Sciatic nerve (tissue), 2 donors: ENCODE results near the gene GINS2. TPM values are rescaled to one million over a fixed set of nuclear protein-coding genes. Genes with fewer than 3 reads are reported as not detected.

ENCODE experiments used
- ATAC-seq: fragments of 200-7000 bp; cut with Tn5 transposase; one replicate; pipeline ENCODE4 v1.9.1; 2020; ENCODE audit warnings: mild to moderate bottlenecking, moderate library complexity
- DNase-seq: peaks from one replicate; pipeline ENCODE4 v3.0.0-alpha.2; 2020; ENCODE audit warnings: low spot score
- intact Hi-C: fragments of 100-400 bp; cut with DNase I; formaldehyde crosslinking; loops from one replicate; pipeline ENCODE4 v1.14.2; 2022
- total RNA-seq: library from RNA; stranded (reverse); fragmentation: NEBNext Ultra II Directional; extraction: Animal tissue kit (Norgen Biotek cat#: 25700); gene quantifications from one replicate; pipeline ENCODE4 v1.2.1, GENCODE V29; 2021
- donor health status: DM: no; HTN: no; CAD: no.
- donor health status: DM: no; HTN: no; CAD: no.

GINS2 gene
- total RNA-seq, 1 donor from 2014 or later: 1.3 TPM

DNA sequence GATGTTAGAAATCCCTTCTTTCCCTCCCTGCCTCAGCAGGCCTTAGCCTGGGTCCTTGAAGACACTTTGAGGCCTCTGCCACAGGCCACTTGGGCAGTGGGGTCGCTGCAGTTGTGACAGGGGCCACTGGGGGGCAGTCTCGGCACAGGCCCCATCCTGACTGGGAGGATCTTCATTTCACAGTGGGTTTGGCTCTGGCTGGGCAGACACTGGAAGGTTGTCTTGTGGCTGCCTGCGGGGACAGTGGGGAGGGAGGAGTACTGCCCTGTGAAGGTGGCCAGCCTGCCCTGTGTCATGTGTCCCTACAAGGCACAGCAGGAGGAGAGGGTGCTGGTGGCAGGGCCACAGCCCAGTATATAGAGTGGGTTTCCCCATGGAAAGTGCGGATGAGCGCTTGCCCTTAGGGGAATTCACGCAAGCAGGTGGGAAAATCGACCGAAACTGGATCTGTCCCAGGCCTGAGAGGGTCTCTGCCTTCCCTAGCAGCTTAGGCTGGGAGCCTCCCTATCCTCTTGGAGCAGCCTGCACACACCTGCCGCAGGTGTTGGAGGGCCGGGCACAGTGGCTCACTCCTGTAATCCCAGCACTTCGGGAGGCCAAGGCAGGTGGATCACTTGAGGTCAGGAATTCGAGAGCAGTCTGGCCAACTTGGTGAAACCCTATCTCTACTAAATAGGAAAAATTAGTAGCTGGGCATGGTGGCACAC, 28.8 kb downstream of the GINS2 start:
- peak; percentile 74 for DNase-seq
- intact Hi-C loops: no loop called here
- ATAC-seq: peak; percentile 38

DNA sequence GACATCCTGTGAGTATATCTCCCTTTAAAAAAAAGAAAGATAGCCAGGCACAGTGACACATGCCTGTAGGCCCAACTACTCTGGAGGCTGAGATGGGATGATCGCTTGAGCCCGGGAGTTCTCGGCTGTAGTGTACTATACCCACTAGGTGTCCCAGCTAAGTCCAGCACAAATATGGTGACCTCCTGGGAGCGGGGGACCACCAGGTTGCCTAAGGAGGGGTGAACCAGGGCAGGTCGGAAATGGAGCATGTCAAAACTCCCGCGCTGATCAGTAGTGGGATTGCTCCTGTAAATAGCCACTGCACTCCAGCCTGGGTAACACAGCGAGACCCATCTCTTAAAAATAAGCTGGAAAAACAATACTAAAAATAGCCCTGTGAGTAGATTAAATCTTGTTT, 29.4 kb downstream of the GINS2 start:
- ATAC-seq (no peak), DNase-seq (peak; percentile 51)
- intact Hi-C loops: no loop called here

GRCh38 chr16:85658504-85659326, 30.0 kb downstream of the GINS2 start:
- intact Hi-C loops: no loop called here
- ATAC-seq: no peak
- DNase-seq: no peak

DNA sequence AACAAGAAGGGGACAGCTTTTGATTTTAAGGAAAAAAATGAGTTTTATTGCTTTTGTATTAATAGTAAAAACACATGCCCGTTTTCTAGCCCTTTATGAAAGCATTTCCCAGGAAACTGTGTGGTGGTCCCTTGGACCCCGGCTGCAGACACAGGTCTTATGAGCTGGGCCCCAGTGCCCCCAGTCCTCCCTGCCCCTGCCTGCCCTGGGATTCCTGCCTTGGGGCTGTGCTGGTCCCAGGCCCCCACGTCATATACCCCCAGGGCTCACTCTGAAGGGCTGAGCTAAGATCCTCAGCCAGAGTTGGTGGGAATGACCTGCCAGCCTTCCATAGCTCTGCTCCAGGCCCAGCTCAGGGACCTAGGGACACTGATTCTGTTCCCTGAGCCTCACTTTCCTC, 30.8 kb downstream of the GINS2 start:
- DNase-seq (no peak), ATAC-seq (no peak)
- intact Hi-C loops: no loop called here

DNA sequence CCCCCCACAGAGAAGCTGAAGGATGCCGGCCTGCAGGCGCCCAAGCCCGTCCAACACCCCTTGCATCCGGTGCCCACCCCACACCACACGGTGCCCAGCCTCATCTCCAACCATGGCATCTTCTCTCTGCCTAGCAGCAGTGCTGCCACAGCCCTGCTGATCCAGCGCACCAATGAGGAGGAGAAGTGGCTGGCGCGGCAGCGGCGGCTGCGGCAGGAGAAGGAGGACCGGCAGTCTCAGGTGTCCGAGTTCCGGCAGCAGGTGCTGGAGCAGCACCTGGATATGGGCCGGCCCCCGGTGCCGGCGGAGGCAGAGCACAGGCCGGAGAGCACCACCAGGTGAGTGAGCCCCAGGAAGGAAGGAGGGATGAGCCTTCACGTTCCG, 31.5 kb downstream of the GINS2 start:
- ATAC-seq (no peak), DNase-seq (no peak)
- intact Hi-C loops: no loop called here

DNA sequence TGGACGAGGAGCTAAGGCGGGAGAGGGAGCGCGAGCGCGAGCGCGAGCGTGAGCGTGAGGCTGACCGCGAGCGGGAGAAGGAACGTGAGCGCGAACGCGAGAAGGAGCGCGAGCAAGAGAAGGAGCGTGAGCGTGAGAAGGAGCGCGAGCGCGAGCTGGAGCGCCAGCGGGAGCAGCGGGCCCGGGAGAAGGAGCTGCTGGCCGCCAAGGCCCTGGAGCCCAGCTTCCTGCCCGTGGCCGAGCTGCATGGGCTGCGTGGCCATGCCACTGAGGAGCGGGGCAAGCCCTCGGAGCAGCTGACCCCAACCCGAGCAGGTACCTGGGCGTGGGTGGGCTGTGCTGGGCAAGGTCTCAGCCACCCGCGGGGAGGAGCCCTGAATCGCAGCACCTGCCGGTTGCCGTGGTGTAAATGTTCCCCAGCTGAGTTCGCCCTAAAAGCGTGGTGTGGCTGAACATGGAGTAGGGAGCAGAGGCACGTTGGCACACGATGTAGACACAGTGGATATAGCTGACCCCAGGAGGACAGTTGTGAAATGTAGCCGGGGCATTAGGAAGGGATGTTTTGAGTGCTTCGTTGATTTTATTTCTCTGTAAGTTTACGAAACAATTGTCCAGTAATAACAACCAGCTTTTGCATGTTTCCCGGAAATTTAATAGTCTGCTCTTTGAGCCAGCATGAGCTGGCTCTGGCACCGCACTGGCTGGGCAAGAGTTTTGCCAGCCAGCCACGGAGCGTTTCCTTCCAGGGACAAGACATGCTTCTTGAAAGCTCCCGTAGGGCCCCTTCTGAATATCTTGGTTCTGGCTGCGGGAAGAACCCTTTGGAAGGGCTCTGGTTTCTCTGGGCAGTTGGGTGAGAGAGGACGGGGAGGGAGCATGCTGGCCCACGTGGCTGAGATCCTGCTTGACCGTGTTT, 32.1 kb downstream of the GINS2 start:
- DNase-seq: no peak
- intact Hi-C loops: no loop called here
- no peak for ATAC-seq

DNA sequence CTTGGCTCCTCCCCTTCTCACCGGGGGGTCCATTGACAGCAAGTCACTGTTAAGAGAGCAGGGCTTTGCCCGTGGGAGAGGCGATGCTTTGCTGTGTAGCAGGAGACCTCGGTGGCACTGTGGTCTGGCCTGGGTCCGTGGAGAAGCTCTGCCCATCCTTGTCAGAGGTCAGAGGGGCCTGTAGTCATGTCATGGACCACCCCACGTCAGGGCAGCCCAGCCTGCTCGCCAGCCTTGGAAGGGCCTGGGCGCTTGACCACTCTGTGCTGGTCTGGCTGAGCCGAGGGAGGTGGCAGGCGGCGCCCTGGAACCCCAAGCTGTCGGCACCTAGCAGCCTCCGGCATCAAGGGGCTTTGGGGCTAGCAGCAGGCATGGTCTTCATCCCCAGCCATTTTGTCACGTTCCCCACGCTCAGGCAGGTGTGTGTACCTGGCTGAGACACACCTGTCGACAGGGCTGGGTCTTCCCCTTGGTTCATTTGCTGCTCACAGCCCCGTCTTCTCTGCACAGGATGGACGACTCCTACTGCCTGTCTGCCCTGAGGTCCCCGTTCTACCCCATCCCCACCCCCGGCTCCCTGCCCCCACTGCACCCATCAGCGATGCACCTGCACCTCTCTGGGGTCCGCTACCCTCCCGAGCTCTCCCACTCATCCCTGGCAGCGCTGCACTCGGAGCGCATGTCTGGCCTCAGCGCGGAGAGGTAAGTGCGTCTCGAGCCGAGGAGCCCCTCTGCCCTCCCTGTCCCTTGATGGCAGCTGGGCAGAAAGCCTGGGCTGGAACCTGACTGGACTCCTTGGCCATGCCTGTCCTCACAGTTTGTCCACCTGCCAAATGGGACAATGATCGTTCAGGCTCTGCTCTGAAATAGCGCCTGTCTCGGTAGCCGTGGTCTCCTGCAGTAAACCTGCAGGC, 33.3 kb downstream of the GINS2 start:
- ATAC-seq: no peak
- intact Hi-C loops: no loop called here
- DNase-seq: no peak

GRCh38 chr16:85654251-85655095, 34.3 kb downstream of the GINS2 start:
- DNase-seq: no peak
- no peak for ATAC-seq
- intact Hi-C loops: no loop called here

DNA sequence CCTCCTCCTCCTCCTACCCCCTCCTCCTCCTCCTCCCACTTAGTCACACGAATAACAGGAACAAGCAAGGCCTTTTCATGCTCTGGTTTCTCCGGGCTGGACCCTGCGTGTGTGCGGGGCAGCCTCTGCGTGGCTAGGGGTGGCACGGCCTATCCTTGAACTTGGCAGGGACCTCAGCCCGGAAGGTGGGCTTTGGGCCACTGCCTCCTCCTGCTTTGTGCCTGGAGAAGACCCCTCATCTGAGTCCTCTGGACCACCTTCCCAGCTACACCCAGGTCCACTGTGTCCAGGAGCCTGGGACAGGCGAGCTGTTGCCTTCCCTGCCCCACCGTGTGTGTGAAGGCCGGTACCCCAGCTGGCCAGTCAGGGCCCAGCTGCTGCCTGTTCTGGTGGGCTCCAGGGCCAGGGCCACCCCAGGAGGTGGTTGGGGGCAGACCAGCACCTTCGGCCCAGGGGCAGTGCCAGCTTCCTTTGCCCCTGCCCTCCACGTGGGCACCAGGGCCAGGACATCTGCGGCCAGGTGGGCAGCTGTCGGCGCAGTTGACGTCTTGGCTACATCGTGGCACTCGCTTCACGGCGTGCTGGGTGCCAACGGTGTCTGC, 35.4 kb downstream of the GINS2 start:
- ATAC-seq (no peak), DNase-seq (no peak)
- intact Hi-C loops: no loop called here

DNA sequence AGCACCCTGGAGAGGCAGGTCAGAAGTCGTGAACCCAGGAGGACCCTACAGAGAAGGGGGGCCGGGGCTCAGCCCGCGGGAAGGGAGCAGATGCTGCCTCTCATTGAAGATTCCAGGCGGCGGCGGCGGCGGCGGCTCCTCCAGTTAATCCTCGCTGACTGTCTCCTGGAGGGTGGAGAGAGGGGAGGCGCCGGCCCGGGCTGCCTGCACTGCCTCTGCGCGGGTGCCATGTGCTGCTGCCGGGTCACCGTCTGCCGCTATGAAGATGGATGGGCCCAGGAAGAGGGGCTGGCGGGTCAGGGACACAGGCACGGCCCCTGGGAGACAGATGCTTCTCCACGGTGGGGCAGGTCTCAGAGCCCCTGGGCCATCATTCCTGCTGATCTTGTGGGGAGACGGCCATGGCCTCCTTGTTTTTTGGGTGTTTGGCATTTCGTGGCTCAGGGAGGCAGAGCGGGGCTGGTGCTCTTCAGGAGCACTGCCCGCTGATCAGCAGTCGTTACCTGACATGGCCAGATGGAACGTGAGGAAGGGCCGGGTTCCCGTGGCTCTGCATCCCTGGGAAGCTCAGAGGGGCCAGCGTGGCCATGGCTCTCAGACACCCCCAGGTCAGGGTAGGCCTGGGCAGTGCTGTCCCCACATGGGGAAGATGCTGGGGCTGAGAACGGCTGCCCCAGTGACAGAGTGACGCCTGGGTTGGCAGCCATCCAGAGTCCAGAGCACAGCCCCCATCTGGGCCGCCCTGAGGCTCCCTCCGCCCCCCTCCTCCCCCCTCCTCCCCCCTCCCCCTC, 36.1 kb downstream of the GINS2 start:
- intact Hi-C loops: no loop called here
- peak; percentile 84 for DNase-seq
- peak; percentile 73 for ATAC-seq

- DNase-seq (no peak), ATAC-seq (peak; percentile 20)
- intact Hi-C loops: no loop called here
These were observed 36.9 kb downstream of the GINS2 start for GRCh38 chr16:85651629-85652430.

DNA sequence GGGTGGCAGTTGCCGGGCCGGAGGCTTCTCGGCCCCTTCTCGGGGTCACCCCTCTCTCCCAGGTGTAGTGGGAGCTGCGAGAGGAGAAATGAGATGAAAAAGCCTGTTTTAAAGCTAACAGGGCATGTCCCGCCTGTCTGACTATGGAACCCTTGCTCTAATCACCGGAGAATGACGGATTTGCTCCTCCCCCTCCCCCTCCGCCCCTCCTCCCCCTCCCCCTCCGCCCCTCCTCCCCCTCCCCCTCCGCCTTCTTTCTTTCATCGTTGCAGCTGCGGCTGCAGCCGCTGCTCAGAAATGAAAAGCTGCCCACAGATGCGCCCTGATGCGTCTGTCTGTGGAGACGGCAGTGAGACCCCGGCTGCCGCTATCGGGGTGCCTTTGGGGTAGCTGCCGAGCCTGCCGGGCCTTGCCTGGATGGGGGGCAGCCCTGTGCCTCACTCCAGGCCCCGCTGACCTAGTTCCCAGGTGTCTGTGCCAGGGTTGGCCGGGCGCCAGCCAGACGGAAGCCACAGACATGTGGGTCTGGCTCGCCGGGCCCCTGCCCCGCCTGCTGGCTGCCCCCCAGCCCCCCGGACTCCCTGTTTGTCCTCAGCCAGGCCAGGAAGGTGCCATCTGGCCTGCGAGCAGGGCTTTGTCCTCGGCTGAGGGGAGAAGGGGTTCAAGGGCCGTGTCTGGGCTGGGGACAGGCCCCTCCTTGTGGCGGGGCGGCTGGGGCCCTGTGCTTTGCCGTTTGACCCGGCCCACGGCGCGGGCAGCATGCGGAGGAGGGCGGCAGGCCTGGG, 37.7 kb downstream of the GINS2 start:
- DNase-seq: no peak
- ATAC-seq: peak; percentile 3
- intact Hi-C loops: no loop called here

DNA sequence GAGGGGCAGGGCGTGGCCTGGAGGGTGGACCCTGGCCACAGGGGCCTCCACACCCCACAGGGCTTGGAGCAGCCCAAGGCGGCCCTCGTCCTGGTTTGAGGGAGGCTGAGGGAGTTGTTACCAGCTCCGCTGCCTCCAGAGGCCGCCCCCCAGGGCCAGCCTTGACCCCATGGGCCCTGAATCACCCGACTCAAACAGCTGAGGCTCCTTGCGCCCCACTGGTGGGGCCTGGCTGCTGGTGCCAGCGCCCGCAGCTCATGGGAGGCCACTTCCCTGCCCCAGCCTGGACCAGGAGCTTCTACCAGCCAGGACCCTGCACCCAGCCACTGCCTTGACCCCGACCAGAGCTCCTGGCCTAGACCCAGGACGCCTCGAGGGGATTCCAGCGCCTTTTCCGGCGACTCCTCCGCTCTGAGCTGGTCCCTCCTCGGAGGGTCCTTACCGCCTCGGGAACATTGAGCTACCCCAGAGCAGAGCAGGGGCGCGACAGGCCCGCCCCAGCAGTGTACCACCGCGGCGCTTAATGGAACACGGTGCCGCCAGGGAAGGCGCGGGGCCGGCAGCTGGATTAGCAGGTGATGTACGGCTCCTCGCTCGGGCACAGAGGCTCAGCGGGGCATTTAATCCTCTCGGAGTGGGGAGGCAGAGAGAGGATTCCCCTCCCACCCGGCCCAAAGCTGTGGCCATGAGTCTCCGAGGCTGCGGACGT, 38.5 kb downstream of the GINS2 start:
- ATAC-seq (no peak), DNase-seq (no peak)
- intact Hi-C loops: no loop called here

DNA sequence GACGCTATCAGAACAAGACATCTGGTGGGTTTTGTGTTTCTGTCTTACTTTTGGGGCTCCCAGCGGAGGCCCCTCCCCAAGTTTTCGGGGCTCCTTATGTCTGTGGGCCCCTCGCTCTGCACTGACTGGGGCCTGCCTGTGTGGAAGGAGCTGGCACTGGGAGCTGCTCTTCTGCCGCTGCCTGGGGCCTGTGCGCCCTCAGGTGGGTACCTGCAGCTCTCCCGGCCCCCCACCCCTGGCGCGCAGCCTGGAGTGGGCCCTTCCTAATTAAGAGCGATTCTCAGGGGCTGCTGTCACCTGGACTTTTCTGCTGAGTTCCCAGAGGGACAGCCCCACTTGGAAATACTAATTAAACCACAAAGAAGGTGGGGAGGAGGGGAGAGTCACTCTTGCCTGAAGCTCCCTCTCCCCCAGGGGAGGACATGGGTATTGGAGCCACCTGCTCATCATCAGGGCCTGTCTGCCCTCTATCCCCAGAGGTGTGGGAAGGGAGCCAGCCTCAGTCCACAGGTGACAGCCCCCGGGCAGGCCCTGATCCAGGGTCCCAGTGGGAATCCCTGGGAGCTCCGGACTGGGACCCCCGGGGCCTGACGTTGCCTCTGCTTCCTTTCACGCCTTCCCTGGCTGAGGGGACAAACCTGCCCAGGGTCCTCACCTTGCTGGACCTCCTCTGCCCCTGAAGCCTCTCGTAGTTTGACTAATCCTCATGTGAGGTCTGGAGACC, 39.2 kb downstream of the GINS2 start:
- intact Hi-C loops: no loop called here
- DNase-seq (no peak), ATAC-seq (no peak)
